Neural crest cell (in vitro differentiated cells): ENCODE results near the gene RPL22. TPM values are rescaled to one million over a fixed set of nuclear protein-coding genes. Genes with fewer than 3 reads are reported as not detected.

Experiments used
- DNase-seq: peaks from one replicate; pipeline ENCODE4 v3.0.0; 2021; ENCODE audit warnings: low read depth, mixed read lengths, low spot score
- H3K27ac Mint-ChIP-seq: one replicate; pipeline ENCODE4 v1.8.0; 2021; ENCODE audit warnings: mild to moderate bottlenecking, mixed read lengths; ENCODE audit not compliant: unreplicated experiment
- H3K27me3 Mint-ChIP-seq: 2 replicates; pipeline ENCODE4 v1.8.0; 2021; ENCODE audit warnings: low read depth, mild to moderate bottlenecking, mixed read lengths
- H3K36me3 Mint-ChIP-seq: 2 replicates; pipeline ENCODE4 v1.8.0; 2021; ENCODE audit warnings: low read depth, mild to moderate bottlenecking, mixed read lengths
- H3K4me1 Mint-ChIP-seq: 2 replicates; pipeline ENCODE4 v1.8.0; 2021; ENCODE audit warnings: mixed read lengths
- H3K4me3 Mint-ChIP-seq: one replicate; pipeline ENCODE4 v1.8.0; 2021; ENCODE audit warnings: mild to moderate bottlenecking, mixed read lengths
- H3K9me3 Mint-ChIP-seq: 2 replicates; pipeline ENCODE4 v1.8.0; 2021; ENCODE audit warnings: mixed read lengths
- CTCF ChIP-seq: fragments of 200-600 bp; sonication (generic); conservative IDR thresholded peaks from 2 replicates; pipeline ENCODE4 v1.5.0; 2021; ENCODE audit warnings: antibody characterized with exemption, mild to moderate bottlenecking
- total RNA-seq: library from RNA; stranded (reverse); gene quantifications from 2 replicates; pipeline ENCODE4 v1.2.1, GENCODE V29; 2021

The RPL22 gene
- total RNA-seq, 1 donor from 2014 or later, result 479 TPM

- H3K27ac Mint-ChIP-seq, result no peak overlapping the region
- H3K36me3 Mint-ChIP-seq, result no peaks in the 10 kb centered on the region
- peaks cover 8% of the 10 kb centered on the region for H3K4me1 Mint-ChIP-seq
- TF ChIP-seq CTCF, result no peak
- no peaks in the 10 kb centered on the region for H3K9me3 Mint-ChIP-seq
- H3K27me3 Mint-ChIP-seq, result peaks cover 10% of the 10 kb centered on the region
- DNase-seq, result no peak
- no peak overlapping the region for H3K4me3 Mint-ChIP-seq
Observed at GRCh38 chr1:6144647-6145395, 54.6 kb downstream of the RPL22 start.

GRCh38 chr1:6144175-6144574, 55.2 kb downstream of the RPL22 start:
- DNase-seq, result no peak
- Mint-ChIP-seq H3K4me3 (no peak overlapping the region), H3K4me1 (peaks cover 8% of the 10 kb centered on the region), H3K27me3 (peaks cover 10% of the 10 kb centered on the region), H3K27ac (peak overlapping the region; percentile 62), H3K9me3 (no peaks in the 10 kb centered on the region), H3K36me3 (no peaks in the 10 kb centered on the region)
- no peak for TF ChIP-seq CTCF

GRCh38 chr1:6143395-6143794, 56.0 kb downstream of the RPL22 start:
- Mint-ChIP-seq H3K27me3 (peaks cover 8% of the 10 kb centered on the region), H3K9me3 (no peaks in the 10 kb centered on the region), H3K36me3 (no peaks in the 10 kb centered on the region), H3K4me1 (peaks cover 6% of the 10 kb centered on the region), H3K4me3 (no peak overlapping the region), H3K27ac (no peak overlapping the region)
- no peak for TF ChIP-seq CTCF
- DNase-seq, result no peak

GRCh38 chr1:6142734-6143133, 56.7 kb downstream of the RPL22 start:
- H3K4me3 Mint-ChIP-seq, result no peak overlapping the region
- TF ChIP-seq CTCF, result no peak
- H3K4me1 Mint-ChIP-seq, result peaks cover 4% of the 10 kb centered on the region
- H3K36me3 Mint-ChIP-seq, result no peaks in the 10 kb centered on the region
- no peaks in the 10 kb centered on the region for H3K9me3 Mint-ChIP-seq
- peaks cover 3% of the 10 kb centered on the region for H3K27me3 Mint-ChIP-seq
- peak overlapping the region; percentile 72 for H3K27ac Mint-ChIP-seq
- DNase-seq, result no peak

GRCh38 chr1:6142036-6142621, 57.3 kb downstream of the RPL22 start:
- DNase-seq, result no peak
- no peak overlapping the region for H3K4me3 Mint-ChIP-seq

More at GRCh38 chr1:6142036-6142621, 57.3 kb downstream of the RPL22 start:
- TF ChIP-seq CTCF, result no peak
- H3K4me1 Mint-ChIP-seq, result peaks cover 4% of the 10 kb centered on the region
- no peak overlapping the region for H3K27ac Mint-ChIP-seq
- H3K27me3 Mint-ChIP-seq, result peaks cover 3% of the 10 kb centered on the region
- H3K36me3 Mint-ChIP-seq, result no peaks in the 10 kb centered on the region
- no peaks in the 10 kb centered on the region for H3K9me3 Mint-ChIP-seq
